Measurements from ENCODE around the gene EAPP. TPM values are rescaled to one million over a fixed set of nuclear protein-coding genes. Genes with fewer than 3 reads are reported as not detected.

Gene EAPP
- total and polyA plus RNA-seq, 2 of the 13 experiments (the other 11 are each of a cell fraction or from before 2014, with no cell fraction given), result 68.7 to 110 TPM

DNA sequence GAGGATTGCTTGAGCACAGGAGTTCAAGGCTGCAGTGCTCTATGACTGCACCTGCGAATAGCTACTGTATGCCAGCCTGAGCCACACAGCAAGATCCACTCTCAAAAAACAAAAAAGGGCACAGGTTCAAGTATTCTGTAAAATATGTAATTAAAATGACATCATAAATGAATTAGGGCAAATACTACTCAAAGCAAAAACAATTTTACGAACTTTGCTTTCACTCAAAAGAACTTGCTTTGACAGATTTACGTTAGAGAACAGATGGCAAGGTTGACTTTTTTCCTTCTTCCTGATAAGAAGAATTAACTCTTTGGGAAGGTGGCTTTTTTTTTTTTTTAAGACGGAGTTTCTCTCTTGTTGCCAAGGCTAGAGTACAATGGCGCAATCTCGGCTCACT lies 44.0 kb upstream of the EAPP start:
- no peaks in the 10 kb centered on the region for H3K79me2 ChIP-seq (ENCODE audit: insufficient read depth, low read length)
- BruUV-seq (replicated peaks), result TSS peak; percentile 35
- DNase-seq (ENCODE audit: low spot score) (no peak), ATAC-seq (no peak), FAIRE-seq (no peak)
- H3K27ac ChIP-seq (ENCODE audit: extremely low read length, insufficient read depth, low read length), result no peak overlapping the region
- H3K4me1 ChIP-seq (ENCODE audit: insufficient read depth, low read length), result no peaks in the 10 kb centered on the region
- CTCF ChIA-PET (ENCODE audit: low intra/inter-chr PET ratio, low total read pairs), result no interaction called here
- in situ Hi-C loops (cut with HindIII; ENCODE audit: extremely low pct_ligation_motif_present, low pct_unique_long_range_greater_than_20kb), result no loop called here
- H3K9me3 ChIP-seq (ENCODE audit: low read length), result no peaks in the 10 kb centered on the region
- H3K4me2 ChIP-seq (ENCODE audit: low read depth, low read length), result no peak overlapping the region
- H2AFZ ChIP-seq (ENCODE audit: low read length), result no peak overlapping the region
- no peaks in the 10 kb centered on the region for H3K27me3 ChIP-seq (ENCODE audit: control insufficient read depth in 1 of 2, insufficient read depth in 2 of 2, low read length in 2 of 2)
- TF ChIP-seq, protein P1, sequence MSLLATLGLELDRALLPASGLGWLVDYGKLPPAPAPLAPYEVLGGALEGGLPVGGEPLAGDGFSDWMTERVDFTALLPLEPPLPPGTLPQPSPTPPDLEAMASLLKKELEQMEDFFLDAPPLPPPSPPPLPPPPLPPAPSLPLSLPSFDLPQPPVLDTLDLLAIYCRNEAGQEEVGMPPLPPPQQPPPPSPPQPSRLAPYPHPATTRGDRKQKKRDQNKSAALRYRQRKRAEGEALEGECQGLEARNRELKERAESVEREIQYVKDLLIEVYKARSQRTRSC (CRISPR knock-in tag; IDR thresholded peaks at IDR 0.05; ENCODE audit: low read depth), result no peak
- TF ChIP-seq BCL3 (CRISPR knock-in tag; IDR thresholded peaks at IDR 0.05) (no peak), TBX3 (IDR thresholded peaks at IDR 0.05; ENCODE audit: borderline replicate concordance) (no peak), ZFP1 (CRISPR knock-in tag; IDR thresholded peaks at IDR 0.05) (no peak), ATF7 (IDR thresholded peaks at IDR 0.05) (peak; percentile 88), ATF7 (CRISPR knock-in tag; IDR thresholded peaks at IDR 0.05) (no peak), SPEN (CRISPR knock-in tag; IDR thresholded peaks at IDR 0.05; ENCODE audit: low read depth) (no peak)
- TF ChIP-seq, protein P2, sequence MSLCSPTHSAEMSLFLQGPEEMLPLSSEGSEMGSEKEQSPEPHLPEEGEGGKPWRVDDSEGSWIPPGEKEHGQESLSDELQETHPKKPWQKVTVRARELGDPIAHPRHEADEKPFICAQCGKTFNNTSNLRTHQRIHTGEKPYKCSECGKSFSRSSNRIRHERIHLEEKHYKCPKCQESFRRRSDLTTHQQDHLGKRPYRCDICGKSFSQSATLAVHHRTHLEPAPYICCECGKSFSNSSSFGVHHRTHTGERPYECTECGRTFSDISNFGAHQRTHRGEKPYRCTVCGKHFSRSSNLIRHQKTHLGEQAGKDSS (CRISPR knock-in tag; IDR thresholded peaks at IDR 0.05; ENCODE audit: borderline replicate concordance, low read depth), result no peak
- H3K36me3 ChIP-seq (replicated peaks in 1 of 2; ENCODE audit: control insufficient read depth in 1 of 2, insufficient read depth in 2 of 2, low read length in 2 of 2), result peaks cover 27 to 80% of the 10 kb centered on the region in 2 experiments
- no peak overlapping the region for H3K9ac ChIP-seq (ENCODE audit: insufficient read depth, low read depth, low read length)
- H3K4me3 ChIP-seq (replicated peaks in 1 of 3; ENCODE audit: insufficient read depth in 1 of 3, low read depth in 2 of 3, low read length in 3 of 3), result no peak overlapping the region
- no peaks in the 10 kb centered on the region for H4K20me1 ChIP-seq (ENCODE audit: insufficient read depth, low read length)
- POLR2A ChIA-PET, result no interaction called here
- WGBS (ENCODE audit: low lambda C conversion rate), result 95% methylated on average over 6 of the region's 6 CpGs
- intact Hi-C loops (cut with micrococcal nuclease; ENCODE audit: unreplicated experiment), result no loop called here
